Germinal center (tissue), 1 donor: ENCODE data around the gene FIGN.

Experiments used
- DNase-seq: peaks from one replicate; pipeline ENCODE4 v3.0.0; 2012; ENCODE audit warnings: mixed read lengths, low spot score

Gene FIGN

GRCh38 chr2:163737190-163737439 is 1.3 kb upstream of the FIGN start:
- DNase-seq: no peak

- DNase-seq: no peak
Observed at GRCh38 chr2:163736433-163737189, 803 bp upstream of the FIGN start.

GRCh38 chr2:163734881-163735684 is 725 bp downstream of the FIGN start:
- DNase-seq: no peak

GRCh38 chr2:163734401-163734800 is 1.4 kb downstream of the FIGN start:
- DNase-seq: no peak

- DNase-seq: no peak
Observed at GRCh38 chr2:163733956-163734355, 1.9 kb downstream of the FIGN start.

GRCh38 chr2:163733301-163733938 is 2.4 kb downstream of the FIGN start:
- DNase-seq: no peak

- no peak for DNase-seq
Observed at GRCh38 chr2:163732727-163733126, 3.1 kb downstream of the FIGN start.

- no peak for DNase-seq
Observed at GRCh38 chr2:163731735-163732134, 4.1 kb downstream of the FIGN start.

GRCh38 chr2:163730556-163730955 is 5.3 kb downstream of the FIGN start:
- DNase-seq: no peak

GRCh38 chr2:163729636-163730273 is 6.1 kb downstream of the FIGN start:
- DNase-seq: no peak

GRCh38 chr2:163723881-163724280 is 11.9 kb downstream of the FIGN start:
- DNase-seq: no peak

GRCh38 chr2:163723348-163723747 is 12.5 kb downstream of the FIGN start:
- DNase-seq: no peak

- DNase-seq: no peak
Observed at GRCh38 chr2:163719331-163719730, 16.5 kb downstream of the FIGN start.

- DNase-seq: no peak
Observed at GRCh38 chr2:163717993-163718680, 17.7 kb downstream of the FIGN start.

GRCh38 chr2:163717515-163717914 is 18.3 kb downstream of the FIGN start:
- no peak for DNase-seq

- DNase-seq: no peak
Observed at GRCh38 chr2:163716101-163716500, 19.7 kb downstream of the FIGN start.

GRCh38 chr2:163715668-163716067 is 20.1 kb downstream of the FIGN start:
- DNase-seq: no peak

- no peak for DNase-seq
Observed at GRCh38 chr2:163715199-163715598, 20.6 kb downstream of the FIGN start.

- DNase-seq: no peak
Observed at GRCh38 chr2:163713534-163714311, 22.1 kb downstream of the FIGN start.

- no peak for DNase-seq
Observed at GRCh38 chr2:163711699-163712098, 24.1 kb downstream of the FIGN start.

GRCh38 chr2:163711258-163711657 is 24.6 kb downstream of the FIGN start:
- no peak for DNase-seq
